K562 treated with DMSO at 1 percent for 12 hours (cell line): ENCODE data around the gene SCRT2. TPM values are rescaled to one million over a fixed set of nuclear protein-coding genes. Genes with fewer than 3 reads are reported as not detected.

Source experiments
- total RNA-seq: library from RNA; unstranded; fragments of 300-600 nt; gene quantifications from 2 replicates; pipeline ENCODE4 v1.2.3, GENCODE V29; 2022; ENCODE audit not compliant: insufficient read depth

The SCRT2 gene
- total RNA-seq: not detected in 2 replicates

GRCh38 chr20:675453-676314, at the start of gene SCRT2:
TSS of gene SCRT2 (minus strand) at chr20:675802. CDS start at chr20:675601, 201 bp downstream.

GRCh38 chr20:653110-653589, 22.5 kb downstream of the SCRT2 start, which contains the start of gene SRXN1:
TSS of gene SRXN1 (minus strand) at chr20:653200. CDS start at chr20:653185, 15 bp downstream.

Other genes starting within 250 kb of the SCRT2 start
- gene TBC1D20, start 213.3 kb downstream of the SCRT2 start, total RNA-seq: 13.4 and 28.3 TPM in 2 replicates
- gene CSNK2A1, start 132.0 kb downstream of the SCRT2 start, total RNA-seq: 31.5 and 74.5 TPM in 2 replicates
- 4.8 and 10.6 TPM in 2 replicates for gene TCF15, start 65.5 kb downstream of the SCRT2 start, total RNA-seq
- gene SRXN1, start 22.6 kb downstream of the SCRT2 start, total RNA-seq: 11.7 and 15.1 TPM in 2 replicates
- 0.89 and 1.3 TPM in 2 replicates for gene SLC52A3, start 92.7 kb upstream of the SCRT2 start, total RNA-seq
- 20.1 and 23.4 TPM in 2 replicates for gene FAM110A, start 157.9 kb upstream of the SCRT2 start, total RNA-seq
- gene ANGPT4, start 240.5 kb upstream of the SCRT2 start, total RNA-seq: not detected in 2 replicates